IPS DF 6.9 (cell line): ENCODE measurements around the gene PLIN4.

ENCODE experiments used
- DNase-seq: peaks from one replicate; pipeline ENCODE4 v3.0.0-alpha.2; 2013; ENCODE audit warnings: low read depth, low spot score
- H3K27ac ChIP-seq: one replicate; pipeline ENCODE4 v1.5.1; 2013; ENCODE audit warnings: low read length, control low read depth
- H3K27me3 ChIP-seq: 2 replicates; pipeline ENCODE4 v1.6.1; 2013; ENCODE audit warnings: mild to moderate bottlenecking, low read length; ENCODE audit not compliant: control insufficient read depth, insufficient read depth
- H3K36me3 ChIP-seq: 2 replicates; pipeline ENCODE4 v1.6.1; 2013; ENCODE audit warnings: low read length; ENCODE audit not compliant: control insufficient read depth, insufficient read depth
- H3K4me1 ChIP-seq: 2 replicates; pipeline ENCODE4 v1.6.1; 2013; ENCODE audit warnings: low read length; ENCODE audit not compliant: control insufficient read depth, insufficient read depth
- H3K4me3 ChIP-seq: 2 replicates; pipeline ENCODE4 v1.5.1; 2013; ENCODE audit warnings: mild to moderate bottlenecking, low read length
- H3K9me3 ChIP-seq: 2 replicates; pipeline ENCODE4 v1.6.1; 2013; ENCODE audit warnings: low read length, inconsistent platforms; ENCODE audit not compliant: control insufficient read depth, insufficient read depth
- WGBS: extraction: QIAGEN DNeasy Blood & Tissue Kit; methylation state at CpG from one replicate; pipeline ENCODE4 v1.1.7; 2013; ENCODE audit warnings: mixed read lengths, missing lambda C conversion rate; ENCODE audit not compliant: insufficient read length, insufficient coverage; 5-methylcytosine and 5-hydroxymethylcytosine counted together

The PLIN4 gene

DNA sequence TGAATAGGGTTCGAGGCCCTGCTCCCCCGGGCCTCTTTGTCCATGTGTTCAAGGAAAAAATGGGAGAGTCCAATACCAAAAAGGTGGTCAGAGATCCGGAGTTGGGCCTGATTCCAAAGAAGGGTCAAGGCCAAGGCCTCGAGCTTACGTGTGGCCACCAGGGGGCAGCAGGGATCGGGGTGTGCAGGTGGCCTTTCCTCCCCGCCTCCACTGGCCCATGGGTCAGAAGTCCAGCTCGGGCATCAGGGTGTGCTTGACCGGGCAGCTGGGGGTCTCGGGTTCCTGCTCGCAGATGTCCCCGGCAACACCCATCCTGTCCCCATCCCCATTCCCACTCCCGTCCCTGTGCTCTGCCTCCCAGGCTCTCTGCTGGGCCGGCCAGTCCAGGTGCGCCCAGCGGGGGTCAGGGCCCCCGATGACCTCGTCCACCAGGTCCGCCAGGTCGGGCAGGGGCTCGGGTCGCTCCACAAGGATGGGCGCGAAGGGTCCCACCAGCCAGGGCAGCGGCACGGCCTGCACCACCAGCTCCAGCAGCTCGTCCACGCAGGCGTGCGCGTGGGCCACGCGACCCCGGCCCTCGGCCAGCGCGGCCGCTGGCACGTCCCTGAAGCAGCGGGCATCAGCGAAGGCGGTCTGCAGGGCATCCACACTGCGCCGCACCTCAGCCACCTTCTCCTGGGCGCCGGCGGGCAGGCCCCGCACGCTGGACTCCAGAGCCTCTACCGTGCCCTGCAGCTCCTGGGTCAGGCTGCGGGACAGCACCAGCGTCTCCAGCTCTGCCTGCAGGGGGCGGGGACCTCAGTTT, 5.2 kb upstream of the PLIN4 start:
- no CpG with 5 or more reads among the region's 53 CpGs for WGBS
- DNase-seq = no peak
- Histone ChIP-seq H3K4me1 (no peaks in the 10 kb centered on the region), H3K27me3 (no peaks in the 10 kb centered on the region), H3K4me3 (no peak overlapping the region), H3K9me3 (no peaks in the 10 kb centered on the region), H3K36me3 (peaks cover 2% of the 10 kb centered on the region; the same call in 1 of the 2 replicates), H3K27ac (no peak overlapping the region)

DNA sequence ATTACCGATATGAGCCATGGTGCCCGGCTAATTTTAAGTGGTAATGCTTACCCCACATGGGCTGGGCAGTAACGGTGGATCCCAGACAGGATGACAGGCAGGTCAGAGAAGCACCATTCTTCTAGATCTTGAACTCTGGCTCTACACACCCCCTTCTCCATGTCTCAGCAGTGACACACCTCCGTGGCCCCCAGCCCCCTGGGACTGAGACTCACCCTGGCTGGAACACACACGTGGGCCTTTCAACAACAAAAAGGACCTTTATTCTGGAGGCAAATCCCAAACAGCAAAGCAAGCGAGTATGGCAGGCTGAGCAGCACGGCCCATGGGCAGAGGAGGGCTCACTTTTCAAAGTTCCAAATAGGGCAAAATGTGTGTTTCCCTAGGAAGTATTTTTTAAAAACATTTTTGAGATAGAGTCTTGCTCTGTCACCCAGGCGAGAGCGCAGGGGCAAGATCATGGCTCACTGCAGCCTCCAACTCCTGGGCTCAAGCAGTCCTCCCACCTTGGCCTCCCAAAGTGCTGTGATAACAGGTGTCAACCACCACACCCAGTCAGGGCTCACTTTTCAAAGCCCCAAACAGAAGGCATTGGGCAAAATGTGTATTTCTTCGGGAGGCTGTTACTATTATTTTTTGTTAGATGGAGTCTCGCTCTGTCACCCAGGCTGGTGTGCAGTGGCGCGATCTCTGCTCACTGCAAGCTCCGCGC, 4.2 kb upstream of the PLIN4 start:
- Histone ChIP-seq H3K27me3 (no peaks in the 10 kb centered on the region), H3K9me3 (no peaks in the 10 kb centered on the region), H3K36me3 (peaks cover 2% of the 10 kb centered on the region; the same call in 1 of the 2 replicates), H3K27ac (no peak overlapping the region), H3K4me1 (no peaks in the 10 kb centered on the region; the same call in 1 of the 2 replicates), H3K4me3 (no peak overlapping the region)
- no peak for DNase-seq
- WGBS = no CpG with 5 or more reads among the region's 15 CpGs

DNA sequence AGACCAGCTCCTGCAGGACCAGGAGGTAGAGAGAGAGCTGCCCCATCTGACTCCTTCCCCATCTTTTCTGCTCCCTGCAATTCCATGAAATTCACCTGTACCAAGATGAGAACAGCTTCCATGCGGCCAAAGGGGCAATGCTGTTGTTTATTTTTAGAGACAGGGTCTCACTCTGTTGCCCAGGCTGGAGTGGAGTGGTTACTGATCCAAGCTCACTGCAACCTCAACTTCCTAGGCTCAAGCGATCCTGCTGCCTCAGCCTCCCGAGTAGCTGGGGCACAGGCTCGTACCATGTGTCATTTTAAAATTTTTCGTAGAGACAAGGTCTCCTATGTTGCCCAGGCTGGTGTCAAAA, 3.6 kb upstream of the PLIN4 start:
- peaks cover 1% of the 10 kb centered on the region; the same call in 1 of the 2 replicates for H3K4me1 ChIP-seq
- no peak overlapping the region for H3K4me3 ChIP-seq
- peaks cover 2% of the 10 kb centered on the region; the same call in 1 of the 2 replicates for H3K36me3 ChIP-seq
- H3K27me3 ChIP-seq = no peaks in the 10 kb centered on the region
- no peak for DNase-seq
- H3K9me3 ChIP-seq = no peaks in the 10 kb centered on the region
- WGBS = no CpG with 5 or more reads among the region's 5 CpGs
- H3K27ac ChIP-seq = no peak overlapping the region

DNA sequence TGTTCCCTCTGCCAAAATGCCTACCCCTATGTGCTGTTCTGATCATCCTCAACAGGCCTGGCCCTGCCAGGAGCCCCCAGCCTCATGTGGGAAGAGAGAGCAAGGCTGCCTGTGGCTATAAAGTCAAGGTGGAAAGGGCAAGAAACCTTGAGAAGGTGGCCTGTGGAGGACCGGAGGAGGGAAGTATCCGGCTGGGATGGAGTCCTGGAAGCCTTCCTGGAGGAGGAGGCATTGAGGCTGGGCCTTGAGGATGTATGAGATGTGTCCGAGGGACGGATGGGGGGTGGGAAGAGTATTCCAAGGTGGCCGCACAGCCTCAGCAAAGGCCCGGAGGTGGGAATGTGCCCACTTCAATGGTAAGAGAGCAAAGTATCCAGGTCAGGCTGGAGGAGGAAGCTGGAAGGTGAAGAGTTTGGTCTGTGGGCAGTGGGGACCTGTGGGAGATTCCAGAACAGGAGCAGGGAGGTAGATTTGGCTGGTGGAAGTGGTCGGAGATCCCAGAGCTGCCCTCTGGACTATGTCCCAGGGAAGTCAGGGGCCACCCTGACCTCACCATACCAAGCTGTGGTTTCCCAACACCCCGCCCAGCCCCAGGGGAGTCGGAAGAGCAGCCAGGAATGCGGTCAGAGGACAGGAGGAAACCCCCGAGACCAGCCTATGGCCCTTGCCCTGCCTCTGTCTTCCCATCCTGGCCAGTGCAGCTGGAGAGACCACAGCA, 3.0 kb upstream of the PLIN4 start:
- Histone ChIP-seq H3K36me3 (peaks cover 2% of the 10 kb centered on the region; the same call in 1 of the 2 replicates), H3K4me1 (peaks cover 1% of the 10 kb centered on the region; the same call in 1 of the 2 replicates), H3K27me3 (no peaks in the 10 kb centered on the region), H3K4me3 (no peak overlapping the region), H3K9me3 (no peaks in the 10 kb centered on the region), H3K27ac (no peak overlapping the region)
- no peak for DNase-seq
- WGBS = no CpG with 5 or more reads among the region's 11 CpGs

DNA sequence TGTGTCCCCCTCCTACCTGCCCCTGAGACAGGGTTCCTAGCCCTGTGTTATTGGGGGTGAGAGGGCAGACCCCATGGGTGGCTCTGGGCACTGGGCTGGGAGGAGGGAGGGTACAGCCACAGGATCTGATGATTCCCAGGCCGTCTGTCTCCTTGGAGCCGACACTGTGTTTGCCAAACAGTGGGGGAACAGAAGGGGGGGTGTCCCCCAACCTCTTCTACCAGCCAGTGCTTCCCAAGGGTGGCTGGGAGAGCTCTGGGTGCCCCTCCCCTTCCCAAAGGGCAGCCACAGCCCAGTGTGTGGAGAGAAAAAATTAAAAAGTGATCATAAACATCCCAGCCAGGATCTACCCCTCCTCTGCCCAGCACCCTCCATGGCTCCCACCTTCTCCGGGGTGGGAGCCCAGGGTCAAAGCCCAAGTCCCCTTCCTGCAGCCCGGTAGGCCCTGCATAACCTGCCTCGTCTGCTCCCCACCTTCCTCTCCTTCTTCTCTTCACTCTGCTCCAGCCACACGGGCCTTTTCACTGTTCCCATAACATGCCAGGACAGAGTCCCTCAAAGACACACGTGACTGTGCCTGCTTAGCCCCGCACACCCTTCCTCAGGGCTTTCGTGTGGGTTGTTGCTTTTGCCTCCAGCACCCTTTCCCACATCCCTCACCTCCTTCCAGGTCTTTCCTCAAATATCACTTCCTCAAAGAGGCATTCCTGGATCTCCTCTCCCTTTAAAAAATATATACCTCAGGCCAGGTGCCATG, 1.4 kb upstream of the PLIN4 start:
- H3K36me3 ChIP-seq = peaks cover 2% of the 10 kb centered on the region; the same call in 1 of the 2 replicates
- no peak for DNase-seq
- no peaks in the 10 kb centered on the region for H3K27me3 ChIP-seq
- H3K4me3 ChIP-seq = no peak overlapping the region
- H3K27ac ChIP-seq = no peak overlapping the region
- H3K9me3 ChIP-seq = no peaks in the 10 kb centered on the region
- peaks cover 1% of the 10 kb centered on the region; the same call in 1 of the 2 replicates for H3K4me1 ChIP-seq
- no CpG with 5 or more reads among the region's 9 CpGs for WGBS

DNA sequence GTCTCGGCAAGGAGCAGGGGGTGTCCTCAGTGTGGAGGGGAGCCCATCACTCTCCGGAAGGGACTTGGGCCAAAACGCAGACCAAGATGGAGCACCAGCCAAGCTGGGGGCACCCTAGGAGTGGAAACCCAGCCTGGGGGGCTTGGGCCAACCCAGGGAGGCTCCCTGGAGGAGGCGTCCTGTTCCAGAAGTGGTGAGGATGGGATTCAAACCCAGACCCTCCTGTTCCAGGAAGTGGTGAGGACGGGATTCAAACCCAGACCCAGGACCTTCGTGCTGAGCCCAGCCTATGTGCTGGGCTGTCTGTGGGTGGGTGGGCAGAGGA, 848 bp upstream of the PLIN4 start:
- H3K27me3 ChIP-seq = no peaks in the 10 kb centered on the region
- H3K36me3 ChIP-seq = peaks cover 2% of the 10 kb centered on the region; the same call in 1 of the 2 replicates
- H3K4me1 ChIP-seq = peaks cover 1% of the 10 kb centered on the region; the same call in 1 of the 2 replicates
- DNase-seq = no peak
- H3K27ac ChIP-seq = no peak overlapping the region
- no peaks in the 10 kb centered on the region for H3K9me3 ChIP-seq
- WGBS = no CpG with 5 or more reads among the region's 6 CpGs
- no peak overlapping the region for H3K4me3 ChIP-seq

DNA sequence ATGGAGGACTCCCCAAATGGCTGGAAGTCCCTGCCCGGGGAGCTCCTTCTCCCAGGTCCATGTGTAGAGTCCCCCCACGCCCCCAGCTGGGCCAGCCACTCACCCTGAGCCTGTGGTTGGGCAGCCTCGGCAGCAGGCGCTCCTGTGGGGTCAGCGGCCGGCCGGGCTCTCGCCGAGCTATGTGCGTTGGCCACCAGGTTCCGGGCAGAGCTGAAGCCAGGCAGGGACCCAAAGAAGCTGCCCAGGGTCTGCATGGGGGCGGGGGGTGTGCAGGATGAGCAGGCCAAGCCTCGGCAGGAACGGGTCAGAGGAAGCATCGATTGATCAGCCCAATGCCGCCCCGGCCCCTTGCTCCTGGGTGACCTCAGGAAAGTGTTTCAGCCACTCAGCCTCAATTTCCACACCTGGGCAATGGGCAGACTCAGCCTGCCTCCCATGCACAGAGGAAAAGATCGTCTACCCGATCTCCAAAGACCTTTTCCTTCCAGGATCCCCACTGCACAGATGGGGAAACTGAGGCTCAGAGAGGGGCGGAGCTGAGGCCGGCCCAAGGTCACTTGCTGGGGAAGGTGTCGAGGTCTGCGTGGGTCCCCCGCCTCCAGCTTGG, 732 bp downstream of the PLIN4 start:
- Histone ChIP-seq H3K27me3 (no peaks in the 10 kb centered on the region; the same call in 1 of the 2 replicates), H3K4me3 (no peak overlapping the region), H3K4me1 (peaks cover 1% of the 10 kb centered on the region; the same call in 1 of the 2 replicates), H3K9me3 (no peaks in the 10 kb centered on the region), H3K27ac (no peak overlapping the region), H3K36me3 (no peaks in the 10 kb centered on the region)
- DNase-seq = no peak
- WGBS = no CpG with 5 or more reads among the region's 24 CpGs

DNA sequence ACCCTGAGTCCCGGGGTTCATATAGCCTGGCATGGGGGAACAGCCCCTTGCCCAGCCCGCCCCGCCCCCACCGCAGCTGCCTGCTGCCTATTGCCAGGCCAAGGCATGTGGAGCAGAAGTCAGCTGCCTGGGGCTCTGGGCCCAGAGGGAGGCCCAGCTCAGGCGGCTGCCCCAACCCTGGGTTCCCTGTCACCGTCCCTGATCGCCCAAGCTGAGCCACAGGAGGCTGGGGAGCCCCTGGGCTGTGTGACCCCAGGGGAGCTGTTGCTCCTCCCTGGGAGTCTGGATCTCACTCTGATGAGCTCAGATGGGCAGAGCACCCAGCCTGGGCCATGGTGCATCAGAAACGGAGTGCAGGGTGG, 1.4 kb downstream of the PLIN4 start:
- Histone ChIP-seq H3K4me3 (no peak overlapping the region), H3K4me1 (peaks cover 1% of the 10 kb centered on the region; the same call in 1 of the 2 replicates), H3K36me3 (no peaks in the 10 kb centered on the region), H3K9me3 (no peaks in the 10 kb centered on the region), H3K27ac (no peak overlapping the region), H3K27me3 (peaks cover 5% of the 10 kb centered on the region; the same call in 1 of the 2 replicates)
- no CpG with 5 or more reads among the region's 8 CpGs for WGBS
- DNase-seq = no peak

DNA sequence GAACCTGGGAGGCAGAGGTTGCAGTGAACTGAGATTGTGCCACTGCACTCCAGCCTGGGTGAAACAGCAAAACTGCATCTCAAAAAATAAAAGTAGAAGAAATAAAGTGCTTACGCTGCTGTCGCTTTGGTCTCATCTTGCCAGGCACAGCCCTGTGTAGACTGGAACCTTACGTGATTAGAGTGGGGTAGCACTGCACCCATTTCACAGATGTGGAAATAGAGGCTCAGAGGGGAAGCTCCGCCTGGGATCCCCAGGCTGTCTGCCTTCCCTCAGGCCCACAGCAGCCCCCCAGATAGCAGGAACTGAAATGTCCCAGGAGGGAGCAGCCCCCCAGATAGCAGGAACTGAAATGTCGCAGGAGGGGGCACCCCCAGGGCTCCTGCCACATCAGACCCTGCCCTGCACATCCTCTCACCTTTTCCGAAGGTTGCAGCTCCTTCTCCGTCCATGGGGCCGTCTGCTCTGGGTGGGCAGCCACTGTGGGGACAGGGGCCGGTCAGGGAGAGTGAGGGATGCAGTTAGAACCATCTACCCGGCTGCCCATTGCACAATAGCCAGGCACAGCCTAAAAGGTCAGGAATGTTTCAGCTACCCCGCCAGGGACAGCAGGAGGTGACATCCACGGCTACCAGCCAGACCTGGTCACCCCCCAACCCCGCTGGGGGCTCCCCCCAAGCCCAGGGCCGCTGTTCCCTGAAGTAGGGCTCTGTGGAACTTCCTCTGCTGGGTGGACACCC, 1.9 kb downstream of the PLIN4 start:
- Histone ChIP-seq H3K9me3 (no peaks in the 10 kb centered on the region), H3K4me1 (peaks cover 1% of the 10 kb centered on the region; the same call in 1 of the 2 replicates), H3K27me3 (peaks cover 6% of the 10 kb centered on the region; the same call in 1 of the 2 replicates), H3K4me3 (no peak overlapping the region), H3K27ac (no peak overlapping the region), H3K36me3 (no peaks in the 10 kb centered on the region)
- no CpG with 5 or more reads among the region's 14 CpGs for WGBS
- DNase-seq = no peak
